Adrenal gland (tissue), 5 donors: ENCODE data around the gene WWOX.

ENCODE experiments used
- CTCF ChIP-seq, 6 experiments: fragments of 450-650 bp in 4 of 6; fragments of 200-600 bp in 2 of 6; sonication (generic) in 1 of 6; IDR thresholded peaks; 1 replicate in 5 of 6; 2 replicates in 1 of 6; pipeline versions ENCODE4 v1.5.1 to v1.8.0; 2016 to 2021; ENCODE audit warnings: antibody characterized with exemption in 6 of 6, mild to moderate bottlenecking in 2 of 6, moderate library complexity in 1 of 6
- POLR2A ChIP-seq, 2 donors: fragments of 450-650 bp; IDR thresholded peaks; one replicate each; pipeline ENCODE4 v1.6.1; 2017; ENCODE audit warnings: antibody characterized with exemption in 2 of 2, mild to moderate bottlenecking in 2 of 2, moderate library complexity in 1 of 2
- donor health status: DM: no; HTN: no; CAD: no.

DNA sequence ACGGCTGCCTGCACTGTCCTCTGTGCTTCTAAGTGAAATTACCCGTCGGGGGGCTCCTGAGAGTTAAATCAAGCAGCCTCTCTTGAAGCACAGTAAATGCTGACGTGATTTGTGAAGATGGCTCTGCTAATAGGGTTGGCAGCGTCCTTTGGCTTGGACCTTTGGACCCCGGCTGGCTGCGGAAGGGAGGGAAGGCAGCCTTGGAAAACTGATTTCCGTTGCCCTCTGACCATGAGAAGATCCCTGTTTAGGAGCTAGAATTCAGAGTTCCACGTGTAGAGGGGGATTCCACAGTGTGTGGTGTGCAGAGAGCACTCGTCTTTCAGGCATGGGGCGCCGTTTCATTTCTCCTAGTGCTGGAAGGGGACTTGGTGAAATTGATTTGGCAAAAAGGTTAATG lies 640.8 kb downstream of the WWOX start:
- TF ChIP-seq CTCF (IDR thresholded peaks at IDR 0.05) (no peak), POLR2A (IDR thresholded peaks at IDR 0.05) (no peak)
